Activated naive CD8-positive, alpha-beta T cell treated with anti-CD3 and anti-CD28 coated beads, Interleukin-2, amount 10 ng/mL, durations not matched to agents 7 days and 5 days (primary cell): ENCODE measurements around the gene SPTBN1. TPM values are rescaled to one million over a fixed set of nuclear protein-coding genes. Genes with fewer than 3 reads are reported as not detected.

Experiments
- ATAC-seq: fragments of 150-1000 bp; cut with Tn5 transposase; one replicate; pipeline ENCODE4 v1.10.0; 2021; ENCODE audit warnings: low read depth, moderate library complexity
- POLR2A ChIA-PET: fragments of 350-600 bp; sonication (Branson Sonifier 250); formaldehyde crosslinking; loops from one replicate; lab custom pipeline; 2021; ENCODE audit warnings: antibody characterized with exemption; lab: Charles Lee
- DNase-seq: peaks from one replicate; pipeline ENCODE4 v3.0.0; 2021
- H3K27ac Mint-ChIP-seq: one replicate; pipeline ENCODE4 v1.8.0; 2022; ENCODE audit warnings: mild to moderate bottlenecking, mixed read lengths
- H3K27me3 Mint-ChIP-seq: one replicate; pipeline ENCODE4 v1.8.0; 2022; ENCODE audit warnings: mild to moderate bottlenecking, moderate library complexity, mixed read lengths
- H3K36me3 Mint-ChIP-seq: one replicate; pipeline ENCODE4 v1.8.0; 2021; ENCODE audit warnings: mild to moderate bottlenecking, mixed read lengths
- H3K4me1 Mint-ChIP-seq: one replicate; pipeline ENCODE4 v1.8.0; 2021; ENCODE audit warnings: mixed read lengths
- H3K4me3 Mint-ChIP-seq: one replicate; pipeline ENCODE4 v1.8.0; 2022; ENCODE audit warnings: mild to moderate bottlenecking, moderate library complexity, mixed read lengths
- H3K9me3 Mint-ChIP-seq: one replicate; pipeline ENCODE4 v1.8.0; 2021; ENCODE audit warnings: mixed read lengths
- total RNA-seq, 2 experiments: library from RNA; stranded (reverse); gene quantifications; one replicate each; pipeline ENCODE4 v1.2.3, GENCODE V29; 2021

The SPTBN1 gene
- total RNA-seq, 2 experiments from 2014 or later, result 120 to 127 TPM

- Mint-ChIP-seq H3K9me3 (no peaks in the 10 kb centered on the region), H3K27me3 (no peaks in the 10 kb centered on the region), H3K36me3 (peaks cover 45% of the 10 kb centered on the region), H3K27ac (peak overlapping the region; percentile 97), H3K4me3 (peak overlapping the region; percentile 78), H3K4me1 (peaks cover 71% of the 10 kb centered on the region)
- ATAC-seq, result peak; percentile 51
- peak; percentile 51 for DNase-seq
- POLR2A ChIA-PET, result interaction anchor here (0.5 to 7.1 kb wide), 9 partner anchors 9 to 101 kb away, joined by 3 to 61 read pairs (median 6); no protein-coding TSS in a partner anchor
These were observed 140.1 kb downstream of the SPTBN1 start for GRCh38 chr2:54595999-54596902.

- POLR2A ChIA-PET, result interaction anchor here (0.5 to 7.1 kb wide), 15 partner anchors 8 to 165 kb away, joined by 3 to 61 read pairs (median 4); no protein-coding TSS in a partner anchor
- no peaks in the 10 kb centered on the region for H3K27me3 Mint-ChIP-seq
- peak; percentile 41 for ATAC-seq
- H3K9me3 Mint-ChIP-seq, result no peaks in the 10 kb centered on the region
- peak overlapping the region; percentile 97 for H3K27ac Mint-ChIP-seq
- peaks cover 77% of the 10 kb centered on the region for H3K4me1 Mint-ChIP-seq
- H3K36me3 Mint-ChIP-seq, result peaks cover 44% of the 10 kb centered on the region
- H3K4me3 Mint-ChIP-seq, result peak overlapping the region; percentile 78
- DNase-seq, result peak; percentile 46
These were observed 141.2 kb downstream of the SPTBN1 start for GRCh38 chr2:54597153-54597848.

GRCh38 chr2:54598347-54599325 lies 142.5 kb downstream of the SPTBN1 start:
- H3K27me3 Mint-ChIP-seq, result no peaks in the 10 kb centered on the region
- ATAC-seq (no peak), DNase-seq (no peak)
- no peak overlapping the region for H3K4me3 Mint-ChIP-seq
- peaks cover 39% of the 10 kb centered on the region for H3K36me3 Mint-ChIP-seq
- no peak overlapping the region for H3K27ac Mint-ChIP-seq
- no peaks in the 10 kb centered on the region for H3K9me3 Mint-ChIP-seq
- POLR2A ChIA-PET, result interaction anchor here (1.0 to 7.1 kb wide), 5 partner anchors 9 to 40 kb away, joined by 3 to 61 read pairs (median 6); no protein-coding TSS in a partner anchor
- peaks cover 80% of the 10 kb centered on the region for H3K4me1 Mint-ChIP-seq

- ATAC-seq (no peak), DNase-seq (no peak)
- POLR2A ChIA-PET, result interaction anchor here (0.6 to 7.1 kb wide), 2 partner anchors 25 to 40 kb away, joined by 3 to 61 read pairs; no protein-coding TSS in a partner anchor
- Mint-ChIP-seq H3K9me3 (no peaks in the 10 kb centered on the region), H3K36me3 (peaks cover 39% of the 10 kb centered on the region), H3K27ac (peak overlapping the region; percentile 55), H3K27me3 (no peaks in the 10 kb centered on the region), H3K4me3 (no peak overlapping the region), H3K4me1 (peaks cover 85% of the 10 kb centered on the region)
These were observed 143.2 kb downstream of the SPTBN1 start for GRCh38 chr2:54599326-54599710.

DNA sequence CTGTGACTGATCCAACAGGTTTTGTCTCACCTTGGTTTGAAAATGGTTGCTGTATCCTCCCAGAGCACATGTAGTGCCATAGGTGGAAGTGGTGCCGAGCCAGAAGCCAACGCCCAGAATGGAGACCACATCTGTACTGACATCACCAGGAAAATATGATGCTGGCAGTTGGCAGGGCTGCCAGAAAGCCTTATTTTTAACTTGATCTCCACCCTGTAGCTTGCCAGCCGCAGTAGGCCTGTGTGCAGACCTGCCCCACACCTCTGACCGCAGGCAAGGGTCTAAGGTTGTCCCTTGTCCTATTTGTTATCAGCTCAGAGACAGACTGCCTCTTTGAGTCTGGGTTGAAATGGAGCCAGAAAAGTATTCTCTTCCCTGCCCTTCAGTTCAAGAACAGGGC lies 143.8 kb downstream of the SPTBN1 start:
- POLR2A ChIA-PET, result interaction anchor here (0.6 to 7.1 kb wide), 5 partner anchors 19 to 912 kb away, joined by 3 to 61 read pairs (median 4); no protein-coding TSS in a partner anchor
- no peaks in the 10 kb centered on the region for H3K27me3 Mint-ChIP-seq
- no peak for ATAC-seq
- H3K9me3 Mint-ChIP-seq, result no peaks in the 10 kb centered on the region
- peak overlapping the region; percentile 55 for H3K27ac Mint-ChIP-seq
- H3K4me1 Mint-ChIP-seq, result peaks cover 90% of the 10 kb centered on the region
- DNase-seq, result no peak
- peak overlapping the region; percentile 11 for H3K4me3 Mint-ChIP-seq
- peaks cover 38% of the 10 kb centered on the region for H3K36me3 Mint-ChIP-seq

DNA sequence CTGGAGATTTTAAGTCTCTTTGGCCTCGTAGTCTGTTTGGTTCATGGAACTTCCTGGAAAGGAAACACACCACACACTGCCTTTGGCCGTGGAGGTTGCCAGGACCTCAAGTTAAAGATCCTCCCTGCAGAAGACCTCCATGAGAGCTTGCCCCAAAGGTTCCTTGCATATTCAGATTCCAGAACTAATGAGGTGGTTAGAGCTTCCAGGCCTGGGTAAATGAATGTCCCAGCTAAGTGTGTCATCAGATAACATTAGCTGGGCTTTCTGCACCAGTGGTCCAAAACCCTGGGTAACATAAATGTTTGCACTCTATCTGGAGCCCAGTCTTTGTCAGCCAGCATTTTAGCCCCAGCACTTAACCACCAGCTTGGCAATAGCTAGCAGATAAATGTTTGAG lies 145.2 kb downstream of the SPTBN1 start:
- POLR2A ChIA-PET, result interaction anchor here (1.3 to 7.1 kb wide), 2 partner anchors 27 to 42 kb away, joined by 5 to 61 read pairs; no protein-coding TSS in a partner anchor
- Mint-ChIP-seq H3K36me3 (peaks cover 26% of the 10 kb centered on the region), H3K27me3 (no peaks in the 10 kb centered on the region), H3K27ac (peak overlapping the region; percentile 72), H3K4me3 (peak overlapping the region; percentile 33), H3K9me3 (no peaks in the 10 kb centered on the region), H3K4me1 (peaks cover 91% of the 10 kb centered on the region)
- DNase-seq, result no peak
- no peak for ATAC-seq

DNA sequence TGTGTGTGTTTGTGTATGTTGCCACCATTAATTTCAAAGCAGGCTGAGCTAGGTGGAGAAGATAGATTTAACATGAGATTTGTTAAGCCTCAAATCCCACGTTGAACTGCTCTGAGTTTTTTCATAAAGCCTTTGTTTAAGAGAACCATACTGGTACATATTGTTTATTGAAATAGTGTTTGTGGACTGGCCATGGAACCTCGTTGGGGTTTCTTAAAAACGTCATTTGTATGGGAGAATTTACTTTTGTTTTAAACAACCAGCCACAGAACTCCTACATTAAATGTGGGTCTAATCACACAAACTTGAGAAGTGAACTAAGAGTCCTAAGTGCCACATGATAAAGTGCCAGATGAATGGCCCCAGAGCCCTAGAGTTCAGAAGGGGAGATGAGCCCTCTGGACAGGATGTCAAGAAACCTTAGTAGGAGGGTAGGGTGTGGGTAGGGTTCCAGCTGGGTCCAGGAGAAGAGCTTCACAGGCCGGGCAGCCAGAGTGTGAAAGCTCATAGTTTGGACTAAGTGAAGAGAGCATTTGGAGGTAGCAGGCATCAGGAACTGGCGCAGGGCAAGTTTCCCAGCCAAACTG lies 146.7 kb downstream of the SPTBN1 start:
- no peak for ATAC-seq

DNA sequence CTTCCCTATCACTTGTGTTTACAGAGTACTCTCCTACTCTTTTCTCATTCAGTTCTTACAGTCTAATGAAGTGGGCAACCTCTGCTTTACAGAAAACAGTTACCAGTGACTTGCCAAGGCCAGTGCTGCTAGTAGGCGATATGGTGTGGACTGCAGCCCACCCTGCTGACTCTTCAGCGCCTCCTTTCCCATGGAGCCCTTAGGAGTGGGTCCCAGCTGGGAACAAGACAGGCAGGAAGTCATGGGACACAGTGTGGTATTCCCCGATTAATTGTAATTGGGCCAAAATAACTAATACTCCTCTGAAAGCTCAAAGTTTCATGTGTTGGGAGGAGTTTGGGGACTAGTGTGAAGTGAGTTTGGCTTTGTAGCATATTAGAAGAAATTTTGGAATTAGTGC lies 147.2 kb downstream of the SPTBN1 start:
- POLR2A ChIA-PET, result interaction anchor here (6.9 kb wide), 1 partner anchor 44 kb away, joined by 33 read pairs; no protein-coding TSS in a partner anchor
- H3K9me3 Mint-ChIP-seq, result peaks cover 3% of the 10 kb centered on the region
- no peaks in the 10 kb centered on the region for H3K27me3 Mint-ChIP-seq
- H3K4me1 Mint-ChIP-seq, result peaks cover 83% of the 10 kb centered on the region
- peaks cover 28% of the 10 kb centered on the region for H3K36me3 Mint-ChIP-seq
- no peak overlapping the region for H3K4me3 Mint-ChIP-seq
- H3K27ac Mint-ChIP-seq, result peak overlapping the region; percentile 42
- DNase-seq (no peak), ATAC-seq (no peak)

More for the DNA sequence above, 146.7 kb downstream of the SPTBN1 start:
- H3K9me3 Mint-ChIP-seq, result no peaks in the 10 kb centered on the region
- DNase-seq, result no peak
- POLR2A ChIA-PET, result interaction anchor here (6.9 kb wide), 1 partner anchor 43 kb away, joined by 33 read pairs; no protein-coding TSS in a partner anchor
- H3K4me3 Mint-ChIP-seq, result peak overlapping the region; percentile 14
- peaks cover 27% of the 10 kb centered on the region for H3K36me3 Mint-ChIP-seq
- H3K27me3 Mint-ChIP-seq, result no peaks in the 10 kb centered on the region
- H3K4me1 Mint-ChIP-seq, result peaks cover 84% of the 10 kb centered on the region
- H3K27ac Mint-ChIP-seq, result peak overlapping the region; percentile 72

- Mint-ChIP-seq H3K27me3 (no peaks in the 10 kb centered on the region), H3K27ac (peak overlapping the region; percentile 42), H3K4me1 (peaks cover 81% of the 10 kb centered on the region), H3K4me3 (no peak overlapping the region), H3K36me3 (peaks cover 26% of the 10 kb centered on the region), H3K9me3 (peaks cover 3% of the 10 kb centered on the region)
- POLR2A ChIA-PET, result interaction anchor here (6.9 kb wide), 1 partner anchor 44 kb away, joined by 33 read pairs; no protein-coding TSS in a partner anchor
- DNase-seq (no peak), ATAC-seq (no peak)
These were observed 147.7 kb downstream of the SPTBN1 start for GRCh38 chr2:54603796-54604195.

DNA sequence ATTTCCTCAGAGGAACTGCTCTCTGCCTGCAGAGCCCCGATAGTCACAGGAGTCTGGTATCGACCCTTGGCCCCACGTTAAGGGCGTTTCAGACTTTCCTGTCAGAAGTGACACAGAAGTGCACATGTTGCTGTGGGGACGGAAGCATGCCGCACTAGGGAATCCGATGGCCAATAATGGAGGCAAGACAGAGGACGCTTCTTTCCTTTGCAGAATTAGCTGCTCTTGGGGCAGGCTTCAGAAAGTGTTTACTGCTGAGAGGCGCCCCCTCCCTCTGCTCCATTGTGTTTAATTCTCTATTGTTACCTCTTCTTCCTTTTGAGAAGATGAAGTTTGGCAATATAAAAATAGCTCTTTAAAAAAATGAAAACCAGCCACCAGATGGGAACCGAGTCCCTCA lies 148.7 kb downstream of the SPTBN1 start:
- Mint-ChIP-seq H3K27me3 (no peaks in the 10 kb centered on the region), H3K4me1 (peaks cover 79% of the 10 kb centered on the region), H3K27ac (peak overlapping the region; percentile 68), H3K9me3 (peaks cover 3% of the 10 kb centered on the region), H3K36me3 (peaks cover 22% of the 10 kb centered on the region), H3K4me3 (peak overlapping the region; percentile 34)
- ATAC-seq, result peak; percentile 27
- no peak for DNase-seq
- POLR2A ChIA-PET, result interaction anchor here (0.6 to 6.9 kb wide), 5 partner anchors 8 to 748 kb away, joined by 3 to 33 read pairs (median 4); no protein-coding TSS in a partner anchor

DNA sequence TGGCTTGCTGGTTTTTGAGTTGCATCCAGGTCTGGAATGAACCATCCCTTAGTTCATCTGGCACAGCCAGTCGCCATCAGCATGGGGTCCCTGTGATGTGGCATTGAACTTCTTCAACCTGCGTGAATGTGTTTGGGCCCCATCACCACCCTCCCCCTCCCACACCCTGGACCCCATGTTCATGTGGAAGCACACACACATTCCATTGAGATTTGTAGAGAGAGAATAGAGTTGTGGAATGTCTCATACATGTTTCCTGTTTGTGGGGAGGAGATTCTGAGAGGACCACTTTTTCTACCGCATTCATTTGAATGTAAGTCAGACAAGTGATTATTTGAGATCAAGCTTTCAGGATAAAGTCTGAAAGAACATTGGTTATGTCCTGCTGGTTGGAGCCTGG lies 149.7 kb downstream of the SPTBN1 start:
- ATAC-seq (no peak), DNase-seq (no peak)
- POLR2A ChIA-PET, result interaction anchor here (1.2 to 6.9 kb wide), 2 partner anchors 8 to 46 kb away, joined by 4 to 33 read pairs; no protein-coding TSS in a partner anchor
- Mint-ChIP-seq H3K9me3 (peaks cover 3% of the 10 kb centered on the region), H3K27ac (peak overlapping the region; percentile 68), H3K4me3 (peak overlapping the region; percentile 34), H3K27me3 (no peaks in the 10 kb centered on the region), H3K4me1 (peaks cover 77% of the 10 kb centered on the region), H3K36me3 (peaks cover 17% of the 10 kb centered on the region)
